H1 (cell line): Measurements from ENCODE around the gene CUEDC1. TPM values are rescaled to one million over a fixed set of nuclear protein-coding genes. Genes with fewer than 3 reads are reported as not detected.
A peak's percentile ranks its signal among the peaks of the same experiment; 100 is the strongest.

Experiments
- CTCF ChIA-PET: fragments of 300-600 bp; sonication (Branson Sonifier 250); formaldehyde crosslinking; loops from one replicate; lab custom pipeline; 2021; ENCODE audit not compliant: partially characterized antibody; lab: Charles Lee
- POLR2A ChIA-PET: fragments of 300-600 bp; sonication (Branson Sonifier 250); formaldehyde crosslinking; loops from one replicate; lab custom pipeline; 2021; ENCODE audit warnings: inconsistent platforms; ENCODE audit not compliant: partially characterized antibody; lab: Charles Lee
- DNase-seq, 2 experiments: peaks; one replicate each; pipeline versions ENCODE4 v3.0.0 to v3.0.0-alpha.2; 2010 to 2022; ENCODE audit warnings: low spot score in 2 of 2, low read depth in 1 of 2, mixed read lengths in 1 of 2
- FAIRE-seq: peaks from 2 replicates; lab custom pipeline; 2011; peaks lifted over from hg19 to GRCh38; lab: Jason Lieb, UNC
- H2AFZ ChIP-seq: 2 replicates; pipeline ENCODE4 v1.8.1; 2012; ENCODE audit warnings: low read length, inconsistent platforms
- H2AK5ac ChIP-seq: 2 replicates; pipeline ENCODE4 v1.6.1; 2013; ENCODE audit warnings: low read depth, low read length
- H2BK120ac ChIP-seq: replicated peaks from 2 replicates; pipeline ENCODE3; 2013; ENCODE audit warnings: low read depth, low read length, inconsistent platforms
- H2BK12ac ChIP-seq: 2 replicates; pipeline ENCODE4 v1.6.1; 2013; ENCODE audit warnings: low read depth, low read length
- H2BK15ac ChIP-seq: 2 replicates; pipeline ENCODE4 v1.6.1; 2013; ENCODE audit warnings: low read length
- H2BK20ac ChIP-seq: 2 replicates; pipeline ENCODE4 v1.6.1; 2013; ENCODE audit warnings: low read length
- H2BK5ac ChIP-seq: 2 replicates; pipeline ENCODE4 v1.6.1; 2013; ENCODE audit warnings: low read depth, low read length
- H3K14ac ChIP-seq: 2 replicates; pipeline ENCODE4 v1.6.1; 2013; ENCODE audit warnings: inconsistent platforms; ENCODE audit not compliant: insufficient read length
- H3K18ac ChIP-seq: 2 replicates; pipeline ENCODE4 v1.6.1; 2013; ENCODE audit warnings: low read length; ENCODE audit errors: extremely low read depth
- H3K23ac ChIP-seq: 2 replicates; pipeline ENCODE4 v1.6.1; 2013; ENCODE audit warnings: inconsistent platforms; ENCODE audit not compliant: insufficient read length
- H3K23me2 ChIP-seq: 2 replicates; pipeline ENCODE4 v1.6.1; 2013; ENCODE audit warnings: low read depth, low read length
- H3K27ac ChIP-seq: 2 replicates; pipeline ENCODE4 v1.6.1; 2011; ENCODE audit warnings: low read depth, low read length, inconsistent platforms
- H3K27me3 ChIP-seq, 4 experiments: replicated peaks in 1 of 4; 1 replicate in 1 of 4; 2 replicates in 3 of 4; pipeline versions ENCODE4 v1.6.1 to v1.8.1; 2011 to 2013; ENCODE audit warnings: low read length in 3 of 4, mild to moderate bottlenecking in 3 of 4, inconsistent platforms in 2 of 4, mixed read lengths in 2 of 4, moderate library complexity in 1 of 4; ENCODE audit not compliant: control insufficient read depth in 3 of 4, insufficient read depth in 3 of 4; ENCODE audit errors: extremely low read depth in 1 of 4
- H3K36me3 ChIP-seq, 4 experiments: 2 replicates each; pipeline versions ENCODE4 v1.6.1 to v1.8.1; 2011 to 2013; ENCODE audit warnings: mild to moderate bottlenecking in 4 of 4, low read length in 3 of 4, moderate library complexity in 2 of 4, control low read depth in 1 of 4, inconsistent platforms in 1 of 4; ENCODE audit not compliant: insufficient read depth in 4 of 4, control insufficient read depth in 2 of 4
- H3K4ac ChIP-seq: replicated peaks from 2 replicates; pipeline ENCODE3; 2013; ENCODE audit warnings: low read length, low read depth, mixed read lengths, inconsistent platforms; ENCODE audit not compliant: insufficient read length
- H3K4me1 ChIP-seq, 4 experiments: replicated peaks in 1 of 4; 1 replicate in 1 of 4; 2 replicates in 3 of 4; pipeline versions ENCODE4 v1.6.1 to v1.8.1; 2011 to 2013; ENCODE audit warnings: low read length in 3 of 4, inconsistent platforms in 2 of 4, mixed read lengths in 1 of 4; ENCODE audit not compliant: insufficient read depth in 4 of 4, control insufficient read depth in 3 of 4
- H3K4me2 ChIP-seq, 2 experiments: 2 replicates each; pipeline versions ENCODE4 v1.6.1 to v1.8.1; 2011 to 2013; ENCODE audit warnings: low read depth in 2 of 2, low read length in 2 of 2, control low read depth in 1 of 2, inconsistent platforms in 1 of 2, mild to moderate bottlenecking in 1 of 2; ENCODE audit not compliant: insufficient read depth in 1 of 2
- H3K4me3 ChIP-seq, 4 experiments: fragments of 200-600, 300-600 bp in 1 of 4; sonication (generic), shearing (Covaris generic), sonication (Bioruptor Twin) in 1 of 4; 2 replicates each; pipeline versions ENCODE4 v1.5.1 to v1.8.1; 2011 to 2016; ENCODE audit warnings: low read length in 4 of 4, low read depth in 3 of 4, control low read depth in 2 of 4, inconsistent platforms in 2 of 4, mild to moderate bottlenecking in 2 of 4, mixed read lengths in 1 of 4, moderate library complexity in 1 of 4; ENCODE audit not compliant: insufficient read depth in 2 of 4; ENCODE audit errors: extremely low read depth in 1 of 4
- H3K56ac ChIP-seq: replicated peaks from 2 replicates; pipeline ENCODE3; 2013; ENCODE audit warnings: low read depth, mild to moderate bottlenecking, mixed read lengths, low read length, inconsistent platforms; ENCODE audit not compliant: insufficient read length
- H3K79me1 ChIP-seq: 2 replicates; pipeline ENCODE4 v1.6.1; 2013; ENCODE audit warnings: low read depth, low read length, control low read depth
- H3K79me2 ChIP-seq, 2 experiments: 2 replicates each; pipeline versions ENCODE4 v1.6.1 to v1.8.1; 2012 to 2013; ENCODE audit warnings: low read length in 2 of 2, mild to moderate bottlenecking in 2 of 2, inconsistent platforms in 1 of 2; ENCODE audit not compliant: insufficient read depth in 2 of 2, control insufficient read depth in 1 of 2
- H3K9ac ChIP-seq, 4 experiments: replicated peaks in 1 of 4; 1 replicate in 1 of 4; 2 replicates in 3 of 4; pipeline versions ENCODE4 v1.6.1 to v1.8.1; 2011 to 2013; ENCODE audit warnings: low read depth in 3 of 4, low read length in 3 of 4, control low read depth in 2 of 4, mild to moderate bottlenecking in 2 of 4, moderate library complexity in 2 of 4, inconsistent platforms in 1 of 4; ENCODE audit errors: extremely low read depth in 1 of 4
- H3K9me3 ChIP-seq, 2 experiments: 2 replicates each; pipeline versions ENCODE4 v1.6.1 to v1.8.1; 2012 to 2013; ENCODE audit warnings: mild to moderate bottlenecking in 2 of 2, moderate library complexity in 2 of 2, control low read depth in 1 of 2, inconsistent platforms in 1 of 2, low read depth in 1 of 2, low read length in 1 of 2, mixed read lengths in 1 of 2; ENCODE audit not compliant: insufficient read depth in 2 of 2
- H4K20me1 ChIP-seq, 2 experiments: replicated peaks in 1 of 2; 2 replicates each; pipeline versions ENCODE3 to v1.8.1; 2011 to 2013; ENCODE audit warnings: inconsistent platforms in 2 of 2, low read length in 2 of 2, mild to moderate bottlenecking in 1 of 2; ENCODE audit not compliant: insufficient read depth in 2 of 2, control insufficient read depth in 1 of 2
- H4K5ac ChIP-seq: 2 replicates; pipeline ENCODE4 v1.6.1; 2013; ENCODE audit warnings: low read length, low read depth, mixed read lengths, inconsistent platforms; ENCODE audit not compliant: insufficient read length
- H4K8ac ChIP-seq: 2 replicates; pipeline ENCODE4 v1.8.0; 2013; ENCODE audit warnings: mild to moderate bottlenecking, moderate library complexity, low read length, inconsistent platforms; ENCODE audit not compliant: insufficient read depth; ENCODE audit errors: extremely low read depth
- H4K91ac ChIP-seq: replicated peaks from 2 replicates; pipeline ENCODE3; 2013; ENCODE audit warnings: low read length, mixed read lengths, inconsistent platforms; ENCODE audit not compliant: insufficient read length
- CBX5 ChIP-seq: fragments of 300-800, 300-1000 bp; sonication (generic); IDR thresholded peaks from 2 replicates; pipeline ENCODE4 v1.7.1; 2016; ENCODE audit warnings: antibody characterized with exemption, low read length, low read depth
- CBX8 ChIP-seq: fragments of 300-800, 300-1000 bp; sonication (generic); IDR thresholded peaks from 2 replicates; pipeline ENCODE4 v1.7.1; 2016; ENCODE audit warnings: low read depth, low read length, borderline replicate concordance
- CEBPB ChIP-seq: IDR thresholded peaks from 2 replicates; pipeline ENCODE4 v1.6.1; 2012; ENCODE audit warnings: low read depth, low read length
- CTBP2 ChIP-seq: IDR thresholded peaks from 2 replicates; pipeline ENCODE4 v1.7.0; 2011; ENCODE audit warnings: borderline replicate concordance, mild to moderate bottlenecking, moderate library complexity, mixed read lengths, low read length; ENCODE audit not compliant: insufficient read depth, insufficient read length
- CTCF ChIP-seq, 3 experiments: IDR thresholded peaks; 1 replicate in 2 of 3; 2 replicates in 1 of 3; pipeline versions ENCODE4 v1.5.1 to v1.6.1; 2011; ENCODE audit warnings: low read length in 3 of 3, mild to moderate bottlenecking in 3 of 3, inconsistent platforms in 2 of 3, low read depth in 1 of 3, moderate library complexity in 1 of 3; ENCODE audit not compliant: insufficient read depth in 1 of 3; ENCODE audit errors: control extremely low read depth in 1 of 3
- E2F6 ChIP-seq: IDR thresholded peaks from 2 replicates; pipeline ENCODE4 v1.6.1; 2012; ENCODE audit warnings: inconsistent platforms
- EZH2 ChIP-seq: fragments of 200-600 bp; sonication (generic); IDR thresholded peaks from 2 replicates; pipeline ENCODE4 v1.7.1; 2012; ENCODE audit warnings: low read depth, mild to moderate bottlenecking, moderate library complexity, low read length, inconsistent platforms; ENCODE audit not compliant: severe bottlenecking
- HDAC2 ChIP-seq, 2 experiments: fragments of 300-600 bp in 1 of 2; sonication (generic) in 1 of 2; IDR thresholded peaks; 2 replicates each; pipeline ENCODE4 v1.6.1; 2011 to 2012; ENCODE audit warnings: low read depth in 2 of 2, low read length in 2 of 2, mild to moderate bottlenecking in 2 of 2, moderate library complexity in 2 of 2, borderline replicate concordance in 1 of 2, inconsistent platforms in 1 of 2
- JUND ChIP-seq: IDR thresholded peaks from 2 replicates; pipeline ENCODE4 v1.6.1; 2011; ENCODE audit warnings: mild to moderate bottlenecking, improper control_type of control experiment, low read length
- POLR2A ChIP-seq, 2 experiments: IDR thresholded peaks; 1 replicate in 1 of 2; 2 replicates in 1 of 2; pipeline ENCODE4 v1.6.1; 2011; ENCODE audit warnings: low read depth in 2 of 2, low read length in 2 of 2, mild to moderate bottlenecking in 2 of 2; ENCODE audit errors: control extremely low read depth in 1 of 2
- WGBS, 2 experiments: shearing (Covaris generic) in 1 of 2; methylation state at CpG; one replicate each; pipeline versions ENCODE4 v1.1.6 to v1.1.7; 2013 to 2015; ENCODE audit warnings: low lambda C conversion rate in 2 of 2, mixed read lengths in 2 of 2, inconsistent platforms in 1 of 2, low coverage in 1 of 2, missing lambda C conversion rate in 1 of 2; ENCODE audit not compliant: insufficient replicate concordance in 2 of 2, insufficient coverage in 1 of 2, insufficient read length in 1 of 2; ENCODE audit errors: extremely low coverage in 1 of 2, missing lambda C conversion rate in 1 of 2; 5-methylcytosine and 5-hydroxymethylcytosine counted together
- polyA plus RNA-seq, 7 experiments: library from polyadenylated mRNA; depleted of rRNA in 3 of 7; stranded (reverse) in 5 of 7; unstranded in 2 of 7; fragments of >200 nt in 5 of 7; fragments of 200-250 nt in 2 of 7; gene quantifications; 1 replicate in 5 of 7; 2 replicates in 1 of 7; 4 replicates in 1 of 7; pipeline versions ENCODE4 v1.2.1 to v1.2.3, GENCODE V29; 2011 to 2013; ENCODE audit warnings: missing spikeins in 2 of 7, mixed read lengths in 2 of 7
- total RNA-seq: library from RNA; stranded (reverse); fragmentation: NEBNext Ultra II Directional; extraction: Animal tissue kit (Norgen Biotek cat#: 25700); gene quantifications from 2 replicates; pipeline ENCODE4 v1.2.1, GENCODE V29; 2021

Gene CUEDC1
- total and polyA plus RNA-seq, 2 of the 8 experiments (the other 6 are each of a cell fraction or from before 2014, with no cell fraction given): 4.0 to 10.7 TPM

GRCh38 chr17:57968456-57968855 is 13.2 kb upstream of the CUEDC1 start:
- no peak overlapping the region for H3K27ac ChIP-seq
- no peak overlapping the region for H2BK5ac ChIP-seq
- no peak for DNase-seq
- H3K79me2 ChIP-seq: no peaks in the 10 kb centered on the region
- TF ChIP-seq CTCF (IDR thresholded peaks at IDR 0.05; ENCODE audit: control extremely low read depth in 1 of 3, insufficient read depth in 1 of 3, low read depth in 1 of 3, low read length in 3 of 3) (no peak), CTBP2 (no peak), CEBPB (no peak), CBX5 (no peak), POLR2A (IDR thresholded peaks at IDR 0.05; ENCODE audit: control extremely low read depth in 1 of 2, low read depth in 2 of 2, low read length in 2 of 2) (no peak), CBX8 (no peak), JUND (no peak), EZH2 (no peak), E2F6 (no peak), HDAC2 (IDR thresholded peaks at IDR 0.05; ENCODE audit: borderline replicate concordance in 1 of 2, low read depth in 2 of 2, low read length in 2 of 2) (no peak)
- H3K27me3 ChIP-seq: no peaks in the 10 kb centered on the region
- peaks cover 2 to 7% (median 5%) of the 10 kb centered on the region in 4 experiments; a peak in 3 of 8 replicates for H3K36me3 ChIP-seq
- no peak overlapping the region for H3K4ac ChIP-seq
- FAIRE-seq: no peak
- H3K4me1 ChIP-seq: peaks cover 0 to 6% (median 0%) of the 10 kb centered on the region in 4 experiments; a peak in 3 of 7 replicates
- H4K91ac ChIP-seq: no peak overlapping the region
- H2BK12ac ChIP-seq: no peak overlapping the region; the same call in 1 of the 2 replicates
- H3K4me3 ChIP-seq: no peak overlapping the region
- no peak overlapping the region for H3K18ac ChIP-seq
- no peak overlapping the region for H3K4me2 ChIP-seq
- no peak overlapping the region for H3K14ac ChIP-seq
- no peak overlapping the region for H2BK120ac ChIP-seq
- WGBS, 2 experiments: 68% methylated on average over 1 of the region's 1 CpG; no CpG with 5 or more reads in 1 of the 2 experiments
- 0 out of 7 replicates have a peak overlapping the region, but pooled peaks of 1 of the 4 experiments have one; percentile 16 for H3K9ac ChIP-seq
- no peak overlapping the region for H2AK5ac ChIP-seq
- H3K23ac ChIP-seq: no peak overlapping the region
- no peak overlapping the region for H4K5ac ChIP-seq
- H3K79me1 ChIP-seq: no peaks in the 10 kb centered on the region
- H3K23me2 ChIP-seq: no peaks in the 10 kb centered on the region
- H3K56ac ChIP-seq: no peak overlapping the region
- H4K20me1 ChIP-seq: peaks cover 0 to 1% of the 10 kb centered on the region in 2 experiments
- POLR2A ChIA-PET: interaction anchor here (1.0 to 2.0 kb wide), 3 partner anchors 8 to 28 kb away, joined by 3 to 4 read pairs (median 4); no protein-coding TSS in a partner anchor
- no peak overlapping the region for H2BK20ac ChIP-seq
- H2AFZ ChIP-seq: no peak overlapping the region
- no peak overlapping the region; the same call in 1 of the 2 replicates for H4K8ac ChIP-seq
- no peak overlapping the region for H2BK15ac ChIP-seq
- no peaks in the 10 kb centered on the region for H3K9me3 ChIP-seq
- CTCF ChIA-PET: interaction anchor here (0.6 to 11.1 kb wide), 8 partner anchors 14 to 112 kb away, joined by 3 to 96 read pairs (median 6); partner anchors contain the start of gene CUEDC1
